Vagina (tissue), 2 donors: ENCODE measurements around the gene CHCHD6. TPM values are rescaled to one million over a fixed set of nuclear protein-coding genes. Genes with fewer than 3 reads are reported as not detected.

Source experiments
- DNase-seq, 2 donors: peaks; one replicate each; pipeline ENCODE4 v3.0.0-alpha.2; 2017; ENCODE audit errors: extremely low spot score in 2 of 2
- H3K27ac ChIP-seq: fragments of 200-600 bp; sonication (generic); one replicate; pipeline ENCODE4 v1.5.1; 2019
- H3K27me3 ChIP-seq: fragments of 200-600 bp; sonication (generic); one replicate; pipeline ENCODE4 v1.5.1; 2019
- H3K36me3 ChIP-seq, 2 donors: fragments of 200-600 bp; sonication (generic); one replicate each; pipeline ENCODE4 v1.5.1; 2017 to 2019
- H3K4me1 ChIP-seq: fragments of 200-600 bp; sonication (generic); one replicate; pipeline ENCODE4 v1.5.1; 2019
- H3K4me3 ChIP-seq, 2 donors: fragments of 200-600 bp; sonication (generic); 1 replicate in 1 of 2; 2 replicates in 1 of 2; pipeline ENCODE4 v1.5.1; 2016 to 2019
- H3K9me3 ChIP-seq: fragments of 200-600 bp; sonication (generic); one replicate; pipeline ENCODE4 v1.5.1; 2019
- CTCF ChIP-seq, 3 experiments: fragments of 450-650 bp in 2 of 3; fragments of 200-600 bp in 1 of 3; sonication (generic) in 1 of 3; IDR thresholded peaks; one replicate each; pipeline ENCODE4 v1.5.1; 2017 to 2019; ENCODE audit warnings: antibody characterized with exemption in 3 of 3, mild to moderate bottlenecking in 2 of 3, moderate library complexity in 2 of 3
- POLR2A ChIP-seq, 2 donors: fragments of 450-650 bp; IDR thresholded peaks; one replicate each; pipeline ENCODE4 v1.6.1; 2017; ENCODE audit warnings: antibody characterized with exemption in 2 of 2, mild to moderate bottlenecking in 2 of 2, moderate library complexity in 2 of 2
- POLR2AphosphoS5 ChIP-seq, 2 donors: sonication (generic); formaldehyde crosslinking; IDR thresholded peaks; one replicate each; pipeline ENCODE4 v1.9.0; 2017; ENCODE audit warnings: antibody characterized with exemption in 2 of 2, mild to moderate bottlenecking in 2 of 2, low read depth in 1 of 2; ENCODE audit not compliant: insufficient read depth in 1 of 2
- intact Hi-C: fragments of 100-400 bp; cut with DNase I; formaldehyde crosslinking; loops from one replicate; pipeline ENCODE4 v1.15.1; 2023
- total RNA-seq: library from RNA; depleted of rRNA; stranded (reverse); fragments of >200 nt; gene quantifications from one replicate; pipeline ENCODE4 v1.2.3, GENCODE V29; 2016

The CHCHD6 gene
- total RNA-seq, 1 donor from 2014 or later = 12.8 TPM

- intact Hi-C loops = loop anchor here (5.0 kb wide), 1 partner anchor 1001 kb away; no protein-coding TSS in a partner anchor
- Histone ChIP-seq H3K4me1 (no peaks in the 10 kb centered on the region), H3K27ac (no peak overlapping the region), H3K9me3 (no peaks in the 10 kb centered on the region), H3K36me3 (no peaks in the 10 kb centered on the region), H3K27me3 (no peaks in the 10 kb centered on the region), H3K4me3 (no peak overlapping the region)
- no peak for TF ChIP-seq POLR2AphosphoS5 (IDR thresholded peaks at IDR 0.05; ENCODE audit: insufficient read depth in 1 of 2, low read depth in 1 of 2)
- no peak for TF ChIP-seq CTCF (IDR thresholded peaks at IDR 0.05)
- no peak for TF ChIP-seq POLR2A (IDR thresholded peaks at IDR 0.05)
- peak in 1 of 2 donors; percentile 58 for DNase-seq
These were observed 12.0 kb downstream of the CHCHD6 start for GRCh38 chr3:126716057-126716456.

- intact Hi-C loops = loop anchor here (5.0 kb wide), 1 partner anchor 998 kb away; no protein-coding TSS in a partner anchor
- no peak overlapping the region for H3K27ac ChIP-seq
- TF ChIP-seq POLR2AphosphoS5 (IDR thresholded peaks at IDR 0.05; ENCODE audit: insufficient read depth in 1 of 2, low read depth in 1 of 2) (no peak), POLR2A (IDR thresholded peaks at IDR 0.05) (no peak)
- no peaks in the 10 kb centered on the region for H3K4me1 ChIP-seq
- H3K27me3 ChIP-seq = no peaks in the 10 kb centered on the region
- H3K36me3 ChIP-seq = no peaks in the 10 kb centered on the region
- H3K9me3 ChIP-seq = no peaks in the 10 kb centered on the region
- no peak overlapping the region for H3K4me3 ChIP-seq
- DNase-seq = peak in 1 of 2 donors; percentile 42
These were observed 14.8 kb downstream of the CHCHD6 start for GRCh38 chr3:126718561-126719445.

GRCh38 chr3:126720596-126720995, 16.6 kb downstream of the CHCHD6 start:
- H3K4me3 ChIP-seq = no peak overlapping the region
- no peaks in the 10 kb centered on the region for H3K27me3 ChIP-seq
- no peak for DNase-seq
- no peak for TF ChIP-seq CTCF (IDR thresholded peaks at IDR 0.05)
- no peak for TF ChIP-seq POLR2AphosphoS5 (IDR thresholded peaks at IDR 0.05; ENCODE audit: insufficient read depth in 1 of 2, low read depth in 1 of 2)
- TF ChIP-seq POLR2A (IDR thresholded peaks at IDR 0.05) = no peak
- no peak overlapping the region for H3K27ac ChIP-seq
- H3K4me1 ChIP-seq = no peaks in the 10 kb centered on the region
- intact Hi-C loops = no loop called here
- no peaks in the 10 kb centered on the region for H3K36me3 ChIP-seq
- H3K9me3 ChIP-seq = no peaks in the 10 kb centered on the region

- Histone ChIP-seq H3K4me3 (no peak overlapping the region), H3K27me3 (no peaks in the 10 kb centered on the region), H3K36me3 (no peaks in the 10 kb centered on the region)
These were observed 17.2 kb downstream of the CHCHD6 start for GRCh38 chr3:126721246-126721645.

GRCh38 chr3:126723237-126723636, 19.2 kb downstream of the CHCHD6 start:
- TF ChIP-seq CTCF (IDR thresholded peaks at IDR 0.05) (no peak), POLR2A (IDR thresholded peaks at IDR 0.05) (no peak), POLR2AphosphoS5 (IDR thresholded peaks at IDR 0.05; ENCODE audit: insufficient read depth in 1 of 2, low read depth in 1 of 2) (no peak)
- Histone ChIP-seq H3K27me3 (no peaks in the 10 kb centered on the region), H3K4me1 (no peaks in the 10 kb centered on the region), H3K36me3 (peaks cover 0 to 3% of the 10 kb centered on the region in 2 donors), H3K4me3 (no peak overlapping the region), H3K27ac (no peak overlapping the region), H3K9me3 (no peaks in the 10 kb centered on the region)
- intact Hi-C loops = no loop called here
- no peak for DNase-seq

More at GRCh38 chr3:126721246-126721645, 17.2 kb downstream of the CHCHD6 start:
- no peak for DNase-seq
- no peak for TF ChIP-seq POLR2AphosphoS5 (IDR thresholded peaks at IDR 0.05; ENCODE audit: insufficient read depth in 1 of 2, low read depth in 1 of 2)
- TF ChIP-seq POLR2A (IDR thresholded peaks at IDR 0.05) = no peak
- no peak for TF ChIP-seq CTCF (IDR thresholded peaks at IDR 0.05)
- intact Hi-C loops = no loop called here
- H3K27ac ChIP-seq = no peak overlapping the region
- H3K4me1 ChIP-seq = no peaks in the 10 kb centered on the region
- H3K9me3 ChIP-seq = no peaks in the 10 kb centered on the region
